Stimulated activated memory B cell treated with anti-CD40 and anti-IgM and Interleukin-4, amounts not matched to agents 10 μg/mL and 1 μg/mL and 100 μg/mL, for 72 hours (primary cell): ENCODE data around the gene LHPP.
"Not testable (repeated sequence)": the region's sequence is repeated elsewhere in the genome, so short reads cannot be mapped to it uniquely, and the experiment has no call there.

Experiments used
- ATAC-seq: fragments of 150-1000 bp; cut with Tn5 transposase; 2 replicates; pipeline ENCODE4 v1.10.0; 2021
- H3K27ac Mint-ChIP-seq: one replicate; pipeline ENCODE4 v1.8.0; 2022; ENCODE audit warnings: mild to moderate bottlenecking, mixed read lengths
- H3K27me3 Mint-ChIP-seq: one replicate; pipeline ENCODE4 v1.8.0; 2022; ENCODE audit warnings: mixed read lengths
- H3K36me3 Mint-ChIP-seq: one replicate; pipeline ENCODE4 v1.8.0; 2022; ENCODE audit warnings: mixed read lengths
- H3K4me1 Mint-ChIP-seq: one replicate; pipeline ENCODE4 v1.8.0; 2022; ENCODE audit warnings: mixed read lengths
- H3K4me3 Mint-ChIP-seq: one replicate; pipeline ENCODE4 v1.8.0; 2022; ENCODE audit warnings: mild to moderate bottlenecking, moderate library complexity, mixed read lengths
- H3K9me3 Mint-ChIP-seq: one replicate; pipeline ENCODE4 v1.8.0; 2022; ENCODE audit warnings: mixed read lengths

Gene LHPP

GRCh38 chr10:124603376-124604213 lies 142.0 kb downstream of the LHPP start:
- Mint-ChIP-seq H3K27me3 (no peaks in the 10 kb centered on the region), H3K27ac (peak overlapping the region; percentile 97), H3K4me1 (peaks cover 81% of the 10 kb centered on the region), H3K36me3 (peaks cover 8% of the 10 kb centered on the region), H3K4me3 (no peak overlapping the region), H3K9me3 (peaks cover 6% of the 10 kb centered on the region)
- ATAC-seq = no peak

DNA sequence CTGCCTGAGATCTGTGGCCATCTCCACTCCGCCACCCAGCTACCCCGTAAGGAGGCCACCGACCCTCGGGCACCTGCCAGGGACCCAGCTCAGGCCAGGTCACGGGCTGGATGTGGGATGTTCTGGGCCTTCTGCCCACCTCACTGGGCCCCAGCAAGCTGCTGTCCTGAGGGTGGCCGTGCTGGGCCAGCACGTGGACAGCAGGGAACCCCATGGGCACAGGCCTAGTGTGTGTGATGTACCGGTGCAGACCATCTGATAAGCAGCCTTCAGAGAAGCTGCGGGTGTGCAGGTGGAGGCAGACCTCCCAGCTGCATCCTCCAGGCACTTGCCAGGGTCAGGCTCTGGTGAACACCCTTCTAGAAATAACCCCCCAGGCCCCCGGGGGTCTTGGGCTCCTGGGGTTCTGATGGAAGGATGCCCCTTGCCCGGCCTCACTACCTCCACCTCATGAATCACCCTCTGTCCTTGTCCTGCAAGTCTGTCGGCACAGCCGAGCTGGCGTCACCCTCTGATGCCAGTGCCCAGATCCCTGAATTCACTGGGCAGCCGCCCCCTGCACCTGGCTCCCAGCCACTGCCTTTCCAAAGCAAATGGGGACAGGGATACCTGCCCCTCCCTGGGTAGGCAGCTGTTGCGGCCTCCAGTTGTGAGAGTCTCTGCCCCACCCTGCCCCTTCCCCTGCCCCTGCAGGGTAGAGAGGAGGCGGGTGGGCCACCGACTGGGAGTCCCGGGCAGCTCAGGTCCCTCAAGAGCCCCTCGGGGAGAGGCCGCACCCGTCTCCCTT lies 142.8 kb downstream of the LHPP start:
- Mint-ChIP-seq H3K27ac (peak overlapping the region; percentile 97), H3K27me3 (no peaks in the 10 kb centered on the region), H3K9me3 (no peaks in the 10 kb centered on the region), H3K4me3 (no peak overlapping the region), H3K36me3 (no peaks in the 10 kb centered on the region), H3K4me1 (peaks cover 73% of the 10 kb centered on the region)
- ATAC-seq = no peak

DNA sequence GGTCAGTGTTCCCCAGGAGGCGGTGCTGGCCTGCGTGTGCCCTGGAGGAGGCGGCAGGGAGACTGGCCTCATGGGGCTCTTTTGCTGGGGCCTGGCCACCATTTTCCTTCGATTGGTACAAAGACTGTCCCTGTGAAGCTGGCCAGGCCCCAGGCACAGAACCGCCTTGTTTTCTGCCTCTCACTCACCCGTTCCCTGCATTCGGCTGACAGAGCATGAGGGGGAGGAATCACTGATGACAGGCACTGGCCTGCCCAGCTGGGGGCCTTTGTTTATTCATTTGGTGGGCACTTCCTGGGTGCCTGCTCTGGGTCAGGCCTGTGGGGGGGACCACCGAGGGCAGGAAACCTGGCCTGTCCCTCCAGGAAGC lies 143.4 kb downstream of the LHPP start:
- peak overlapping the region; percentile 88 for H3K27ac Mint-ChIP-seq
- peak overlapping the region; percentile 10 for H3K4me3 Mint-ChIP-seq
- ATAC-seq = no peak

GRCh38 chr10:124605481-124605855 lies 143.8 kb downstream of the LHPP start:
- no peaks in the 10 kb centered on the region for H3K36me3 Mint-ChIP-seq
- peak overlapping the region; percentile 88 for H3K27ac Mint-ChIP-seq
- peak overlapping the region; percentile 10 for H3K4me3 Mint-ChIP-seq
- H3K27me3 Mint-ChIP-seq = no peaks in the 10 kb centered on the region
- peaks cover 62% of the 10 kb centered on the region for H3K4me1 Mint-ChIP-seq
- ATAC-seq = no peak
- no peaks in the 10 kb centered on the region for H3K9me3 Mint-ChIP-seq

More for the DNA sequence above, 143.4 kb downstream of the LHPP start:
- H3K36me3 Mint-ChIP-seq = no peaks in the 10 kb centered on the region
- H3K4me1 Mint-ChIP-seq = peaks cover 67% of the 10 kb centered on the region
- no peaks in the 10 kb centered on the region for H3K9me3 Mint-ChIP-seq
- no peaks in the 10 kb centered on the region for H3K27me3 Mint-ChIP-seq

- peak overlapping the region; percentile 88 for H3K27ac Mint-ChIP-seq
- no peaks in the 10 kb centered on the region for H3K9me3 Mint-ChIP-seq
- H3K36me3 Mint-ChIP-seq = no peaks in the 10 kb centered on the region
- no peak overlapping the region for H3K4me3 Mint-ChIP-seq
- H3K27me3 Mint-ChIP-seq = no peaks in the 10 kb centered on the region
- no peak for ATAC-seq
- H3K4me1 Mint-ChIP-seq = peaks cover 58% of the 10 kb centered on the region
Measured at GRCh38 chr10:124605856-124606812, 144.5 kb downstream of the LHPP start.

- Mint-ChIP-seq H3K27me3 (no peaks in the 10 kb centered on the region), H3K9me3 (no peaks in the 10 kb centered on the region), H3K4me1 (peaks cover 58% of the 10 kb centered on the region), H3K36me3 (no peaks in the 10 kb centered on the region), H3K4me3 (peak overlapping the region; percentile 53), H3K27ac (peak overlapping the region; percentile 74)
- ATAC-seq = no peak
Measured at GRCh38 chr10:124606822-124607221, 145.2 kb downstream of the LHPP start.

- ATAC-seq = no peak
- peaks cover 58% of the 10 kb centered on the region for H3K4me1 Mint-ChIP-seq
- H3K27ac Mint-ChIP-seq = peak overlapping the region; percentile 74
- no peak overlapping the region for H3K4me3 Mint-ChIP-seq
- H3K27me3 Mint-ChIP-seq = no peaks in the 10 kb centered on the region
- H3K36me3 Mint-ChIP-seq = no peaks in the 10 kb centered on the region
- no peaks in the 10 kb centered on the region for H3K9me3 Mint-ChIP-seq
Measured at GRCh38 chr10:124607693-124608092, 146.1 kb downstream of the LHPP start.

DNA sequence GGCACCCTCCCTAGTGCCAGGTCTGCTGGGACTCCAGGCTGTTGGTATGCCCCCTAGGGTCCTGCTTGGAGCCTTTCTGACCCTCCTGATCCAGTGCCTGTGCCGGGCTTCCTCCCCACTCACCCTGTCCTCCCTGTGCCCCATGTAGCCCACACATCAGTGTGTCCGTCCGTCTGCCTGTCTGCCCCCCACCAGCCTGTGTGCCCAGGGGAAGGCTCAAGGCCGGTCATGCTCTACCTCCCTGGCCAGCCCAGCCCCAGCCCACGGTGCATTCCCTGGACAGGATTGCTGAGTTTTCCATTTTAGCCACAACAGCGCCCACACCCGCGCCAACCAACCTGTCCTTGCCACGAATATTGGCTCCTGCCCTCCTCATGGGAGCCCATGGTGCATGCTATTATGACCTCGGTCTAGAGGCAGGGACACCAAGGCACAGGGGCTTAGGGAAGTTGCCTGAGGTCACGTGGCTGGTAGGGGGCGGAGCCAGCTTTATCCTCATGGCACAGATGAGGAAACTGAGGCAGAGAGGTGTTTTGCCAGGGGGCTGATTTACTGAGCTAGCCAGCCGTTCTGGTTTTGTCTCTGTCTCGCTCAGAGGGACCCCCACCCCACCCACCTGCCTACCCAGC lies 146.6 kb downstream of the LHPP start:
- no peak for ATAC-seq
- H3K36me3 Mint-ChIP-seq = no peaks in the 10 kb centered on the region
- H3K4me3 Mint-ChIP-seq = no peak overlapping the region
- peaks cover 58% of the 10 kb centered on the region for H3K4me1 Mint-ChIP-seq
- peak overlapping the region; percentile 72 for H3K27ac Mint-ChIP-seq
- H3K27me3 Mint-ChIP-seq = no peaks in the 10 kb centered on the region
- no peaks in the 10 kb centered on the region for H3K9me3 Mint-ChIP-seq

DNA sequence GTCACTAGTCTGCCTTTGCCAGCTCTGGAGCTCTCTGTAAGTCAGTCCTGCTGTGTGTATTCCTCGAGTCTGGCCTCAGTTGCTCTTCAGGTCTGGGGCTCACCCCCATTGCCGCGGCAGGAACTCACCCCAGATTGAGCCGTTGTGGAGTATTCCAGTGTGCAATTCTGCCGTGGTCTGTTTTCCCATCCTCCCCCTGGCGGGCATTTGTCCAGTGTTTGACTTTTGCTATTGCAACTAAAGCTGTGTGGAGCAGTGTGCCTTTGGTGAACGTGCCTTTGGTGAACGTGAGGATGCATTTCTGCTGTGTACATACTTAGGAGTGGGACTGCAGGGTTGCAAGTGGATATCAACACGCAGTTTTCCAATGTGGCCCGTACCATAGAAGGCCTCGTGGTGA lies 148.1 kb downstream of the LHPP start:
- Mint-ChIP-seq H3K4me1 (peaks cover 62% of the 10 kb centered on the region), H3K27ac (peak overlapping the region; percentile 48), H3K27me3 (no peaks in the 10 kb centered on the region), H3K36me3 (no peaks in the 10 kb centered on the region), H3K4me3 (no peak overlapping the region), H3K9me3 (no peaks in the 10 kb centered on the region)
- ATAC-seq = no peak

DNA sequence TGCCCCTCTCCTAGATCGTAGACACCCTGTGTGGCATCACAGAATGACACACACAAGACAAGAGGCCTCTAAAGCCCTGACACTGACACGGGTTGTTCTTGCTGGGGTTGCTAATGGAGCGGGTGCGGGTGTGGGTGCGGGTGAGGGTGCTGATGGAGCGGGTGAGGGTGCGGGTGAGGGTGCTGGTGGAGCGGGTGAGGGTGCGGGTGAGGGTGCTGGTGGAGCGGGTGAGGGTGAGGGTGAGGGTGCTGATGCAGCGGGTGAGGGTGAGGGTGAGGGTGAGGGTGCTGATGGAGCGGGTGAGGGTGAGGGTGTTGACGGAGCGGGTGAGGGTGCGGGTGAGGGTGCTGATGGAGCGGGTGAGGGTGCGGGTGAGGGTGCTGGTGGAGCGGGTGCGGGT lies 148.6 kb downstream of the LHPP start:
- Mint-ChIP-seq H3K27ac (peak overlapping the region; percentile 48), H3K4me1 (peaks cover 62% of the 10 kb centered on the region)
- ATAC-seq, H3K4me3 Mint-ChIP-seq, H3K9me3 Mint-ChIP-seq, H3K36me3 Mint-ChIP-seq, H3K27me3 Mint-ChIP-seq: not testable (repeated sequence)

DNA sequence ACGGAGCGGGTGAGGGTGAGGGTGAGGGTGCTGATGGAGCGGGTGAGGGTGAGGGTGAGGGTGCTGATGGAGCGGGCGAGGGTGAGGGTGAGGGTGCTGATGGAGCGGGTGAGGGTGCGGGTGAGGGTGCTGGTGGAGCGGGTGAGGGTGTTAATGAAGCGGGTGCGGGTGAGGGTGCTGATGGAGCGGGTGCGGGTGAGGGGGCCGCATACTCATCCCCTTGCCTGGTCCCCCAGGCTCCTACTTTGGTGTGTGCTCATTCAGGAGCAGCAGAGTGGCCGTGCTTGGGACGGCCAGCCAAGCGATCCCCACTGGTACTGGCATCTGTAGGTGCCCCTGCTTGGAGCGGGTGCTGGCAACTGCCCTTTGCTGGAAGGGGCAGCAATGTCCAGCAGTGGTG lies 149.2 kb downstream of the LHPP start:
- not testable (repeated sequence) for H3K27me3 Mint-ChIP-seq, ATAC-seq, H3K4me3 Mint-ChIP-seq, H3K9me3 Mint-ChIP-seq, H3K36me3 Mint-ChIP-seq
- peaks cover 63% of the 10 kb centered on the region for H3K4me1 Mint-ChIP-seq
- peak overlapping the region; percentile 81 for H3K27ac Mint-ChIP-seq

- H3K27me3 Mint-ChIP-seq = no peaks in the 10 kb centered on the region
- H3K9me3 Mint-ChIP-seq = no peaks in the 10 kb centered on the region
- peak overlapping the region; percentile 81 for H3K27ac Mint-ChIP-seq
- H3K36me3 Mint-ChIP-seq = peaks cover 8% of the 10 kb centered on the region
- peak overlapping the region; percentile 12 for H3K4me3 Mint-ChIP-seq
- peaks cover 68% of the 10 kb centered on the region for H3K4me1 Mint-ChIP-seq
- no peak for ATAC-seq
Measured at GRCh38 chr10:124611738-124612137, 150.1 kb downstream of the LHPP start.

GRCh38 chr10:124612611-124613498 lies 151.2 kb downstream of the LHPP start:
- Mint-ChIP-seq H3K9me3 (no peaks in the 10 kb centered on the region), H3K27ac (peak overlapping the region; percentile 81), H3K4me3 (peak overlapping the region; percentile 13), H3K27me3 (no peaks in the 10 kb centered on the region), H3K4me1 (peaks cover 68% of the 10 kb centered on the region), H3K36me3 (peaks cover 8% of the 10 kb centered on the region)
- ATAC-seq = peak; percentile 69
